Transverse colon (tissue), 4 donors: Measurements from ENCODE around the gene ACSF3. TPM values are rescaled to one million over a fixed set of nuclear protein-coding genes. Genes with fewer than 3 reads are reported as not detected.
A peak's percentile ranks its signal among the peaks of the same experiment; 100 is the strongest.

ENCODE experiments used
- DNase-seq: peaks from one replicate; pipeline ENCODE4 v3.0.0-alpha.2; 2019
- H3K27ac ChIP-seq, 4 donors: fragments of 200-600 bp; sonication (generic); 2 replicates each; pipeline ENCODE4 v1.5.1; 2016 to 2018; ENCODE audit warnings: inconsistent platforms in 4 of 4
- H3K27me3 ChIP-seq: fragments of 200-600 bp; sonication (generic); 2 replicates; pipeline ENCODE4 v1.5.1; 2017; ENCODE audit warnings: inconsistent platforms
- H3K36me3 ChIP-seq, 4 donors: fragments of 200-600 bp; sonication (generic); 2 replicates each; pipeline ENCODE4 v1.5.1; 2017 to 2019; ENCODE audit warnings: inconsistent platforms in 4 of 4
- H3K4me1 ChIP-seq, 4 donors: fragments of 200-600 bp; sonication (generic); 2 replicates each; pipeline ENCODE4 v1.5.1; 2017 to 2020; ENCODE audit warnings: inconsistent platforms in 4 of 4
- H3K4me3 ChIP-seq, 4 donors: fragments of 200-600 bp; sonication (generic); 1 replicate in 1 of 4; 2 replicates in 3 of 4; pipeline versions ENCODE4 v1.5.1 to v1.6.1; 2017 to 2019; ENCODE audit warnings: inconsistent platforms in 4 of 4
- H3K9me3 ChIP-seq, 2 donors: fragments of 200-600 bp; sonication (generic); 2 replicates each; pipeline ENCODE4 v1.5.1; 2017 to 2019; ENCODE audit warnings: inconsistent platforms in 2 of 2
- EP300 ChIP-seq: sonication (generic); formaldehyde crosslinking; IDR thresholded peaks from one replicate; pipeline ENCODE4 v1.6.1; 2017; ENCODE audit warnings: antibody characterized with exemption, low read depth
- POLR2A ChIP-seq: fragments of 450-650 bp; IDR thresholded peaks from one replicate; pipeline ENCODE4 v1.6.1; 2016; ENCODE audit warnings: antibody characterized with exemption, mild to moderate bottlenecking, moderate library complexity
- POLR2AphosphoS5 ChIP-seq, 3 donors: sonication (generic); formaldehyde crosslinking; IDR thresholded peaks; one replicate each; pipeline ENCODE4 v1.6.1; 2016; ENCODE audit warnings: antibody characterized with exemption in 3 of 3
- WGBS, 2 donors: methylation state at CpG; one replicate each; pipeline ENCODE4 v1.1.5; 2018; ENCODE audit warnings: low coverage in 1 of 2; 5-methylcytosine and 5-hydroxymethylcytosine counted together
- in situ Hi-C, 4 donors: fragments of 200-750 bp; cut with MboI; loops; one replicate each; pipeline versions ENCODE4 v1.15.0 to v1.15.1; 2017; ENCODE audit warnings: low sequenced_read_pairs in 3 of 4, low pct_ligation_motif_present in 1 of 4, low pct_unique_long_range_greater_than_20kb in 1 of 4
- intact Hi-C: fragments of 100-400 bp; cut with DNase I; formaldehyde crosslinking; loops from one replicate; pipeline ENCODE4 v1.15.1; 2023; ENCODE audit warnings: low total_unique reads
- total RNA-seq, 4 donors: library from RNA; depleted of rRNA; stranded (reverse); fragments of >200 nt; gene quantifications; one replicate each; pipeline ENCODE4 v1.1.0, GENCODE V29; 2016
- TF ChIP-seq, protein P1 (sequence below), 5 experiments: fragments of 200-600 bp in 3 of 5; fragments of 450-650 bp in 2 of 5; sonication (generic) in 3 of 5; IDR thresholded peaks; 1 replicate in 2 of 5; 2 replicates in 3 of 5; pipeline ENCODE4 v1.5.1; 2016 to 2017; ENCODE audit warnings: antibody characterized with exemption in 5 of 5, inconsistent platforms in 3 of 5, mild to moderate bottlenecking in 2 of 5, moderate library complexity in 1 of 5

ACSF3 gene
- total RNA-seq, result 100 to 1,000 TPM in 1 of 4 donors, 10 to 100 TPM in 3; 54.5 to 120 (median 75.8) TPM

DNA sequence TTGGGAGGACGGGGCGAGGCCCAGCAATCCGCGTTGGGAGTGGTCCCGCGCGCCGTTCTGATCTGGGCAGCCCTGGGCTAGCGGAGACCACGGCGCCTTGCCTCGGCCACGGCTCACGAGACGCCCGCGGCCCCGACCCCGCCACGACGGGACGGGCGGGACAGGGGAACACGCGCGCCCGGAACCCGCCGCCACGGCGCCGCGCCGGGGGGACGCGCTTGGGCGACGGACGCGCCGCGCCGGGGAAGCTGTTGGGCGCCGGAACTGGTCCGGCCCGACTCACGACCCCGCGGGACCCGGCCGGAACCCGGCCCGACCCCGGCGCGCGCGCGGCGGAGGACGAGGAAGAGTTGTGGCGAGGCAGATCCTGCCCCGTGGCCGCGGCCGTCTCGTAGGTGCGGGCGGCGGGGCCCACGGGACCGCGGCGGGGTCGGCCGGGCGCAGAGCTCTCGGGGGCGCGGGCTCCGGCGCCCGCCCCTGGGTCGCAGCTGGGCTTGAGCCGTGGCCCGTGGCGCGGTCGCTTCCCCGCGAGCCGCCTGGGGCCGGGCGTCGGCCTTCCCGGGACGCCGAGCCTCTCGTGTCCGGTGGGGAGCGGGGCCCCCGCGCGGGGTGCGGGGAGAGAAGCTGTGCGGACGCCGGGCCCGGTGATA lies at the start of gene ACSF3:
Gene ACSF3 (plus strand): TSS at position 251 of the 650 bp plus-strand sequence. CDS start 6,830 bp downstream, outside the sequence.
- Histone ChIP-seq H3K4me3 (peak within 1 kb of the TSS; percentile 80 to 92 (median 88)), H3K4me1 (peaks cover 23 to 40% (median 34%) of the 10 kb centered on the region in 4 donors), H3K9me3 (no peaks in the 10 kb centered on the region), H3K36me3 (no peaks in the 10 kb centered on the region), H3K27me3 (peaks cover 24% of the 10 kb centered on the region), H3K27ac (peak within 1 kb of the TSS; percentile 75 to 81 (median 80))
- TF ChIP-seq, protein P1, sequence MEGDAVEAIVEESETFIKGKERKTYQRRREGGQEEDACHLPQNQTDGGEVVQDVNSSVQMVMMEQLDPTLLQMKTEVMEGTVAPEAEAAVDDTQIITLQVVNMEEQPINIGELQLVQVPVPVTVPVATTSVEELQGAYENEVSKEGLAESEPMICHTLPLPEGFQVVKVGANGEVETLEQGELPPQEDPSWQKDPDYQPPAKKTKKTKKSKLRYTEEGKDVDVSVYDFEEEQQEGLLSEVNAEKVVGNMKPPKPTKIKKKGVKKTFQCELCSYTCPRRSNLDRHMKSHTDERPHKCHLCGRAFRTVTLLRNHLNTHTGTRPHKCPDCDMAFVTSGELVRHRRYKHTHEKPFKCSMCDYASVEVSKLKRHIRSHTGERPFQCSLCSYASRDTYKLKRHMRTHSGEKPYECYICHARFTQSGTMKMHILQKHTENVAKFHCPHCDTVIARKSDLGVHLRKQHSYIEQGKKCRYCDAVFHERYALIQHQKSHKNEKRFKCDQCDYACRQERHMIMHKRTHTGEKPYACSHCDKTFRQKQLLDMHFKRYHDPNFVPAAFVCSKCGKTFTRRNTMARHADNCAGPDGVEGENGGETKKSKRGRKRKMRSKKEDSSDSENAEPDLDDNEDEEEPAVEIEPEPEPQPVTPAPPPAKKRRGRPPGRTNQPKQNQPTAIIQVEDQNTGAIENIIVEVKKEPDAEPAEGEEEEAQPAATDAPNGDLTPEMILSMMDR (IDR thresholded peaks at IDR 0.05), result no peak
- TF ChIP-seq POLR2AphosphoS5 (IDR thresholded peaks at IDR 0.05), result peak in 1 of 3 donors; percentile 15
- TF ChIP-seq EP300, result no peak
- no peak for TF ChIP-seq POLR2A
- intact Hi-C loops (no loop called here), in situ Hi-C loops (no loop called here)
- peak; percentile 65 for DNase-seq
- 1% methylated on average over 78 of the region's 110 CpGs; no CpG with 5 or more reads in 1 of the 2 donors for WGBS, 2 donors

DNA sequence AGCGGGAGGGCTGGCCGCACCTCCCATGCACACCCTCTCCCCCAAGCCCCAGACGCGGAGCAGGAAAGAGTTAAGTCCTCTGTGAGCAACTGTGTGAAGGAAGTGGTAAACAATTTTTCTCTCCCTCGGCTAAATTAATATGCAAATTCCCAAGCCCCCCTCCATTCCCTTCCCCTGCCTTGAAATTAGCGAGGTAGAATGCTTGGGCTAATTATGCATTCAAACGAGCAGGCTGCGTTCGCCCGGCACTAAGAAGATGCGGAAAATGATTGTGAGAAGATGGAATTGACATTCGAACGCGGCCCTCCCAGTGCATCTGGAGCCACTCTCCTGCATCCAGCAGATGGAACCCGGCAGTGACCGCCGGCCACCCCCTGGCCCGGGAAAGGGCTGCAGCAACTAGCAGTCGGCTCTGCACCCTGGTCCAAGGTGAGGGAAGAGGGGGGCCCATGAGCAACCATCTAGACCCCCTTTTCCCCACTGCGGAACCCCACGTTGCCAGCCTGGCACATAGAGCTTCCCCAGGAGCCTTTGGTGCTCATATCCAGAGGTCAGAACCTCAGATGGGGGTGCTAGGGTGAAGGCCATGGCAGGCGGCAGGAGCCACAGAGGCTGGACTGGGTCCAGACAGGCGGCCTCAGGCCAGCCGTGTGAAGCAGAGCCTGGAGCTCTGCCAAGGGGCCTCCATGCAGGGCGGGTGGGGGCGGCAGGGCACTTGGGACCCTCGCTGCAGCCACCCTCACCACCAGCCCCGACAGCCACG lies 49.1 kb upstream of the ACSF3 start:
- Histone ChIP-seq H3K27me3 (peaks cover 51% of the 10 kb centered on the region), H3K4me3 (no peak overlapping the region), H3K4me1 (no peaks in the 10 kb centered on the region), H3K36me3 (no peaks in the 10 kb centered on the region), H3K9me3 (no peaks in the 10 kb centered on the region), H3K27ac (no peak overlapping the region)
- TF ChIP-seq POLR2A, result no peak
- TF ChIP-seq, protein P1 (IDR thresholded peaks at IDR 0.05), result no peak
- TF ChIP-seq POLR2AphosphoS5 (IDR thresholded peaks at IDR 0.05), result no peak
- TF ChIP-seq EP300, result no peak
- intact Hi-C loops, result no loop called here
- in situ Hi-C loops, result no loop called here
- 51% methylated on average over 28 of the region's 29 CpGs; no CpG with 5 or more reads in 1 of the 2 donors for WGBS, 2 donors
- no peak for DNase-seq

DNA sequence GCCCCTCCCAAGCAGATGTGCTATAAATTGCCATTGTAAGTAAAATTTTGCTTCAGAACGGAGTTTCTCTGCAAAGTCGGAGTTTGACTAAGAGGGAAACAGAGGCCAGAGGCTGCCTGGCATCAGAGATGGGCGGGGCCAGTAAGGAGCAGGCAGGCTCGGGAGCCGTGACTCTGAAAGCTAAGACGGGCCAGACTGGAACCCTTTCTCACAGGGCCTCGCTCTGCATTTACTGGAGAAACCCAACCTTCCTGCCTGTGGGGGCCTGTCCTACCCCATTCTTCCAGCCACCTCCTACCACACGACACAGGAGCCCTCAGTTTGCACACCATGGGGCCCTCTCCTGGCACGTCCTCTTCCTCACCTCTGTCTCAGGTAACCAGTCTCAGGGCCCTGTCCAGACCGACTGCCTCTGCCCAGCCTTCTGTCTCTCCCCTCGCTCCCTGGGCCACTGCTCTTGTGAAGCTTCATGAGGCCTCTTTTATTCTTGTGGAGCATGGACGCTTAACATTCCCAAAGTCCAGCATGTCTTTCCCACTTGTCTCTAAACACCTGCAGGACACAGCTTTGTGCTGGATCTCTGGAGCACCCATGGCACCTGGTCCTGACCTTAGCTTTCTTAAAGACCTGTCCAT lies 48.4 kb upstream of the ACSF3 start:
- in situ Hi-C loops, result no loop called here
- TF ChIP-seq POLR2A, result no peak
- Histone ChIP-seq H3K27me3 (peaks cover 56% of the 10 kb centered on the region), H3K4me3 (no peak overlapping the region), H3K36me3 (no peaks in the 10 kb centered on the region), H3K4me1 (no peaks in the 10 kb centered on the region), H3K27ac (no peak overlapping the region), H3K9me3 (no peaks in the 10 kb centered on the region)
- 44 to 60% methylated on average over 4 to 12 of the region's 12 CpGs for WGBS, 2 donors
- no peak for DNase-seq
- intact Hi-C loops, result no loop called here

DNA sequence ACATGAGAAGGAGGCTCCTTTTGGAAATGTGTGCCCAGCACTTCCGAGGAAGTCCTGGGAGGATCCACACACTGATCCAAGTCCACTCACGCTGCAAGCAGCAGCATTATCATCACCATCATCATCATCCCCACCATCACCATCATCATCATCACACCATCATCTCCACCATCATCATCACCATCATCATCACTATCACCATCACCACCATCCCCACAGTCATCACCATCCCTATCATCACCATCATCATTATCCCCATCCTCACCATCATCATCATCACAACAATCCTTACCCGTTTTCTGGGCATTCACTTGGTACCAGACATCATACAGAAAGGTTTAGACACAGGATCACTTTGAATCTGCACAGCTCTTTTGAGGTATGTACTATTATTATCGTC lies 47.8 kb upstream of the ACSF3 start:
- in situ Hi-C loops, result no loop called here
- TF ChIP-seq EP300 (no peak), POLR2A (no peak), POLR2AphosphoS5 (IDR thresholded peaks at IDR 0.05) (no peak)
- TF ChIP-seq, protein P1 (IDR thresholded peaks at IDR 0.05), result no peak
- no peak overlapping the region for H3K27ac ChIP-seq
- no peak overlapping the region for H3K4me3 ChIP-seq
- H3K9me3 ChIP-seq, result no peaks in the 10 kb centered on the region
- DNase-seq, result no peak
- intact Hi-C loops, result no loop called here
- H3K27me3 ChIP-seq, result peaks cover 60% of the 10 kb centered on the region
- H3K4me1 ChIP-seq, result no peaks in the 10 kb centered on the region
- 77 to 100% methylated on average over 2 to 4 of the region's 4 CpGs for WGBS, 2 donors
- H3K36me3 ChIP-seq, result no peaks in the 10 kb centered on the region
